Keratinocyte (primary cell): Measurements from ENCODE around the gene CDKAL1. TPM values are rescaled to one million over a fixed set of nuclear protein-coding genes. Genes with fewer than 3 reads are reported as not detected.
A peak's percentile ranks its signal among the peaks of the same experiment; 100 is the strongest.

Experiments
- DNase-seq: peaks from one replicate; pipeline ENCODE4 v3.0.0-alpha.2; 2011; ENCODE audit warnings: low read depth, missing footprints, low spot score
- FAIRE-seq: peaks from 2 replicates; lab custom pipeline; 2011; peaks lifted over from hg19 to GRCh38; lab: Jason Lieb, UNC
- H2AFZ ChIP-seq: 2 replicates; pipeline ENCODE4 v1.6.0; 2012; ENCODE audit warnings: low read length, control low read depth, inconsistent platforms; ENCODE audit not compliant: control insufficient read depth
- H3K27ac ChIP-seq: 2 replicates; pipeline ENCODE4 v1.5.1; 2011; ENCODE audit warnings: low read length; ENCODE audit not compliant: control insufficient read depth, insufficient read depth
- H3K27me3 ChIP-seq: 3 replicates; pipeline ENCODE4 v1.6.0; 2011; ENCODE audit warnings: low read length; ENCODE audit not compliant: control insufficient read depth, insufficient read depth; ENCODE audit errors: extremely low read depth
- H3K36me3 ChIP-seq, 2 experiments: 2 replicates in 1 of 2; 3 replicates in 1 of 2; pipeline ENCODE4 v1.5.1; 2011; ENCODE audit warnings: low read length in 2 of 2, mild to moderate bottlenecking in 1 of 2; ENCODE audit not compliant: control insufficient read depth in 2 of 2, insufficient read depth in 2 of 2; ENCODE audit errors: extremely low read depth in 1 of 2
- H3K4me1 ChIP-seq: 3 replicates; pipeline ENCODE4 v1.5.1; 2011; ENCODE audit warnings: low read length; ENCODE audit not compliant: control insufficient read depth, insufficient read depth; ENCODE audit errors: extremely low read depth
- H3K4me2 ChIP-seq: 3 replicates; pipeline ENCODE4 v1.6.0; 2011; ENCODE audit warnings: low read depth, low read length; ENCODE audit not compliant: control insufficient read depth, insufficient read depth; ENCODE audit errors: extremely low read depth
- H3K4me3 ChIP-seq, 3 experiments: fragments of 200-600 bp in 1 of 3; sonication (generic) in 1 of 3; 2 replicates in 2 of 3; 3 replicates in 1 of 3; pipeline ENCODE4 v1.5.1; 2011 to 2016; ENCODE audit warnings: low read length in 3 of 3, mild to moderate bottlenecking in 3 of 3, control low read depth in 2 of 3, inconsistent platforms in 1 of 3, low read depth in 1 of 3, mixed read lengths in 1 of 3, mixed run types in 1 of 3, moderate library complexity in 1 of 3; ENCODE audit not compliant: control insufficient read depth in 2 of 3, insufficient read depth in 2 of 3; ENCODE audit errors: extremely low read depth in 1 of 3
- H3K79me2 ChIP-seq: 2 replicates; pipeline ENCODE4 v1.6.0; 2012; ENCODE audit warnings: low read length; ENCODE audit not compliant: control insufficient read depth, insufficient read depth
- H3K9ac ChIP-seq: 3 replicates; pipeline ENCODE4 v1.6.0; 2011; ENCODE audit warnings: low read length; ENCODE audit not compliant: control insufficient read depth, insufficient read depth; ENCODE audit errors: extremely low read depth
- H3K9me1 ChIP-seq: 3 replicates; pipeline ENCODE4 v1.6.0; 2011; ENCODE audit warnings: low read length; ENCODE audit not compliant: control insufficient read depth, insufficient read depth; ENCODE audit errors: extremely low read depth
- H3K9me3 ChIP-seq: 2 replicates; pipeline ENCODE4 v1.5.1; 2012; ENCODE audit warnings: low read depth, low read length; ENCODE audit not compliant: control insufficient read depth
- H4K20me1 ChIP-seq: 3 replicates; pipeline ENCODE4 v1.6.0; 2011; ENCODE audit warnings: low read length; ENCODE audit not compliant: control insufficient read depth, insufficient read depth; ENCODE audit errors: extremely low read depth
- CTCF ChIP-seq, 3 experiments: IDR thresholded peaks in 1 of 3; conservative IDR thresholded peaks in 1 of 3; optimal IDR thresholded peaks in 1 of 3; 2 replicates in 2 of 3; 3 replicates in 1 of 3; pipeline versions ENCODE3 to v1.5.1; 2011; ENCODE audit warnings: low read length in 3 of 3, mild to moderate bottlenecking in 3 of 3, moderate library complexity in 2 of 3, control low read depth in 1 of 3, inconsistent platforms in 1 of 3; ENCODE audit not compliant: insufficient read depth in 2 of 3; ENCODE audit errors: extremely low read depth in 1 of 3
- EZH2 ChIP-seq: IDR thresholded peaks from one replicate; pipeline ENCODE4 v1.6.1; 2012; ENCODE audit warnings: inconsistent platforms, mild to moderate bottlenecking, low read length, moderate library complexity
- dilution Hi-C: fragments of 300-500 bp; cut with MboI; formaldehyde crosslinking; loops from one replicate; pipeline ENCODE4 v1.7.0; 2020; ENCODE audit warnings: low sequenced_read_pairs; ENCODE audit not compliant: extremely low pct_ligation_motif_present
- polyA plus RNA-seq, 5 experiments: library from polyadenylated mRNA; depleted of rRNA in 3 of 5; stranded (reverse) in 3 of 5; stranded (forward) in 1 of 5; unstranded in 1 of 5; fragments of >200 nt; gene quantifications; 1 replicate in 1 of 5; 2 replicates in 3 of 5; 3 replicates in 1 of 5; pipeline versions ENCODE4 v1.2.1 to v1.2.3, GENCODE V29; 2011 to 2012; ENCODE audit warnings: missing spikeins in 2 of 5, low read depth in 1 of 5, low replicate concordance in 1 of 5

The CDKAL1 gene
- polyA plus RNA-seq, 1 donor (not counting 4 experiments of a cell fraction or from before 2014, with no cell fraction given), result 5.6 TPM

- Histone ChIP-seq H3K4me3 (no peak overlapping the region), H3K9me1 (no peaks in the 10 kb centered on the region), H3K4me1 (no peaks in the 10 kb centered on the region), H3K4me2 (no peak overlapping the region), H3K27me3 (no peaks in the 10 kb centered on the region), H3K79me2 (no peaks in the 10 kb centered on the region), H2AFZ (no peak overlapping the region), H3K9ac (no peak overlapping the region), H3K36me3 (peaks cover 0 to 1% of the 10 kb centered on the region in 2 experiments), H3K9me3 (no peaks in the 10 kb centered on the region), H4K20me1 (no peaks in the 10 kb centered on the region), H3K27ac (no peak overlapping the region)
- DNase-seq, result no peak
- dilution Hi-C loops, result no loop called here
- no peak for FAIRE-seq
- TF ChIP-seq EZH2 (no peak), CTCF (optimal IDR thresholded peaks at IDR 0.05 in 1 of 3, IDR thresholded peaks at IDR 0.05 in 1 of 3, conservative IDR thresholded peaks at IDR 0.05 in 1 of 3; ENCODE audit: extremely low read depth in 1 of 3, insufficient read depth in 2 of 3, low read length in 3 of 3) (no peak)
These were observed 285.6 kb downstream of the CDKAL1 start for GRCh38 chr6:20819774-20820400.

- Histone ChIP-seq H3K36me3 (no peaks in the 10 kb centered on the region), H3K27ac (no peak overlapping the region), H3K4me1 (no peaks in the 10 kb centered on the region), H3K9me3 (no peaks in the 10 kb centered on the region), H3K4me2 (peak overlapping the region; percentile 14), H3K9ac (no peak overlapping the region), H2AFZ (no peak overlapping the region), H3K9me1 (no peaks in the 10 kb centered on the region), H4K20me1 (no peaks in the 10 kb centered on the region), H3K79me2 (no peaks in the 10 kb centered on the region), H3K4me3 (no peak overlapping the region), H3K27me3 (no peaks in the 10 kb centered on the region)
- FAIRE-seq, result peak; percentile 34
- TF ChIP-seq CTCF (optimal IDR thresholded peaks at IDR 0.05 in 1 of 3, IDR thresholded peaks at IDR 0.05 in 1 of 3, conservative IDR thresholded peaks at IDR 0.05 in 1 of 3; ENCODE audit: extremely low read depth in 1 of 3, insufficient read depth in 2 of 3, low read length in 3 of 3) (no peak), EZH2 (no peak)
- no peak for DNase-seq
- dilution Hi-C loops, result no loop called here
These were observed 292.1 kb downstream of the CDKAL1 start for GRCh38 chr6:20826378-20826777.
